Fibroblast of lung (primary cell): ENCODE measurements around the gene ISLR2.

Source experiments
- EZH2 ChIP-seq: IDR thresholded peaks from 2 replicates; pipeline ENCODE4 v1.5.1; 2012; ENCODE audit warnings: low read length, control low read depth, mild to moderate bottlenecking; ENCODE audit errors: missing control alignments
- TF ChIP-seq, protein P1 (sequence below), 2 donors: IDR thresholded peaks in 1 of 2; conservative IDR thresholded peaks in 1 of 2; 1 replicate in 1 of 2; 2 replicates in 1 of 2; pipeline ENCODE4 v1.5.1; 2011 to 2012; ENCODE audit warnings: low read length in 2 of 2, control low read depth in 1 of 2, inconsistent platforms in 1 of 2, low read depth in 1 of 2, mild to moderate bottlenecking in 1 of 2

DNA sequence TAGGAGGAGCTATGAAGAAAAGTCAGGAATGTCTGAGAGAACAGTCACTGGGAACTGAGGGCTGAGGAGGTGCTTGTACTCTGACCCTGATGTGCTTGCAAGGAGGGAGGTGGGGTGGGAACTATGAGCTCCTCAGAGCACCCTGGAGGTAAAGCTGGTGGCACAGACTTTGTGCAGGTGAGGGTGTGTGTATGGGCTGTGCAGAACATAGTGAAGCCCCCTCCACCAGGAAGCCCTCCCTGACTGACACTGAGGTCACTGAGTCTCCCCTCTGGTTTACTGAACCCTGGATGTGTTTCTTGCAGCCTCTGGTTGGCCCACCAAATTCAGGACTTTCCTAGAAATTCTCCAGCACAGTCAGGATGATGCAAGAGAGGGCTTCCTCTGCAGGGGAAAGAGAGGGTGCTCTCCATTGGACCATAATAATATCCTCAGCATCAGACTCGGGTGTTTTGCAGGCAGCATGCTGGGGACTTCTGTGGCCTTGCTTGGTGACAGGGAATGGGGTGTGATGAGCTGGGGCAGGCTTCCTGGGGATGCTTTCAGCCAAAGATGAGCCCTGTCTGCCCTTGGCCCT is 41.7 kb downstream of the ISLR2 start:
- TF ChIP-seq, protein P1, sequence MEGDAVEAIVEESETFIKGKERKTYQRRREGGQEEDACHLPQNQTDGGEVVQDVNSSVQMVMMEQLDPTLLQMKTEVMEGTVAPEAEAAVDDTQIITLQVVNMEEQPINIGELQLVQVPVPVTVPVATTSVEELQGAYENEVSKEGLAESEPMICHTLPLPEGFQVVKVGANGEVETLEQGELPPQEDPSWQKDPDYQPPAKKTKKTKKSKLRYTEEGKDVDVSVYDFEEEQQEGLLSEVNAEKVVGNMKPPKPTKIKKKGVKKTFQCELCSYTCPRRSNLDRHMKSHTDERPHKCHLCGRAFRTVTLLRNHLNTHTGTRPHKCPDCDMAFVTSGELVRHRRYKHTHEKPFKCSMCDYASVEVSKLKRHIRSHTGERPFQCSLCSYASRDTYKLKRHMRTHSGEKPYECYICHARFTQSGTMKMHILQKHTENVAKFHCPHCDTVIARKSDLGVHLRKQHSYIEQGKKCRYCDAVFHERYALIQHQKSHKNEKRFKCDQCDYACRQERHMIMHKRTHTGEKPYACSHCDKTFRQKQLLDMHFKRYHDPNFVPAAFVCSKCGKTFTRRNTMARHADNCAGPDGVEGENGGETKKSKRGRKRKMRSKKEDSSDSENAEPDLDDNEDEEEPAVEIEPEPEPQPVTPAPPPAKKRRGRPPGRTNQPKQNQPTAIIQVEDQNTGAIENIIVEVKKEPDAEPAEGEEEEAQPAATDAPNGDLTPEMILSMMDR (conservative IDR thresholded peaks at IDR 0.05 in 1 of 2, IDR thresholded peaks at IDR 0.05 in 1 of 2; ENCODE audit: low read depth in 1 of 2, low read length in 2 of 2) = no peak
- TF ChIP-seq EZH2 = no peak
